GM12865 (cell line): ENCODE measurements around the gene CACNA1E.

Source experiments
- DNase-seq: peaks from one replicate; pipeline ENCODE4 v3.0.0; 2010; ENCODE audit warnings: low read depth
- H3K4me3 ChIP-seq: 2 replicates; pipeline ENCODE4 v1.5.1; 2011; ENCODE audit warnings: mild to moderate bottlenecking, low read depth, low read length, control low read depth
- TF ChIP-seq, protein P1 (sequence below): IDR thresholded peaks from 2 replicates; pipeline ENCODE4 v1.5.1; 2011; ENCODE audit warnings: low read length, control low read depth, low read depth, inconsistent platforms; ENCODE audit not compliant: insufficient read depth; ENCODE audit errors: missing control alignments

CACNA1E gene

DNA sequence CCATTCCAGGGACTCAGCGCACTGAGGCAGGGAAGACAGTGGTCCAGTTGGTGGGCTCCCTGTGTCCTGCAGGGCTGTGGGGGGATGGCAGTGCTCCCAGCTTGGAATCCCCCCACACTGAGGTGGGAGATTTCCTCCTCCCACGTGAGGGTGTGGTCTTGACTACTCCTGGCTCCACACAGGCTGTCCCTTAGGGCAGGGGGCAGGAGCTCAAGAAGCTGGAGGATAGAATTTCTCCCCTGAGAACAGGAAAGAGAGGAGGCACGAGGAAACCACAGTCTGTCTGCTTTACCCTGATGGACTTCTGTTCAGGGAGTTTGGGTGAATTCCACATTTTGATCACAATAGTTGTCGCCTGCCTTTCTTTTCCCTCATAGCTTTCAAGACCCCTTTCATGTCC is 62.1 kb downstream of the CACNA1E start:
- TF ChIP-seq, protein P1, sequence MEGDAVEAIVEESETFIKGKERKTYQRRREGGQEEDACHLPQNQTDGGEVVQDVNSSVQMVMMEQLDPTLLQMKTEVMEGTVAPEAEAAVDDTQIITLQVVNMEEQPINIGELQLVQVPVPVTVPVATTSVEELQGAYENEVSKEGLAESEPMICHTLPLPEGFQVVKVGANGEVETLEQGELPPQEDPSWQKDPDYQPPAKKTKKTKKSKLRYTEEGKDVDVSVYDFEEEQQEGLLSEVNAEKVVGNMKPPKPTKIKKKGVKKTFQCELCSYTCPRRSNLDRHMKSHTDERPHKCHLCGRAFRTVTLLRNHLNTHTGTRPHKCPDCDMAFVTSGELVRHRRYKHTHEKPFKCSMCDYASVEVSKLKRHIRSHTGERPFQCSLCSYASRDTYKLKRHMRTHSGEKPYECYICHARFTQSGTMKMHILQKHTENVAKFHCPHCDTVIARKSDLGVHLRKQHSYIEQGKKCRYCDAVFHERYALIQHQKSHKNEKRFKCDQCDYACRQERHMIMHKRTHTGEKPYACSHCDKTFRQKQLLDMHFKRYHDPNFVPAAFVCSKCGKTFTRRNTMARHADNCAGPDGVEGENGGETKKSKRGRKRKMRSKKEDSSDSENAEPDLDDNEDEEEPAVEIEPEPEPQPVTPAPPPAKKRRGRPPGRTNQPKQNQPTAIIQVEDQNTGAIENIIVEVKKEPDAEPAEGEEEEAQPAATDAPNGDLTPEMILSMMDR, result no peak
- no peak overlapping the region for H3K4me3 ChIP-seq

DNA sequence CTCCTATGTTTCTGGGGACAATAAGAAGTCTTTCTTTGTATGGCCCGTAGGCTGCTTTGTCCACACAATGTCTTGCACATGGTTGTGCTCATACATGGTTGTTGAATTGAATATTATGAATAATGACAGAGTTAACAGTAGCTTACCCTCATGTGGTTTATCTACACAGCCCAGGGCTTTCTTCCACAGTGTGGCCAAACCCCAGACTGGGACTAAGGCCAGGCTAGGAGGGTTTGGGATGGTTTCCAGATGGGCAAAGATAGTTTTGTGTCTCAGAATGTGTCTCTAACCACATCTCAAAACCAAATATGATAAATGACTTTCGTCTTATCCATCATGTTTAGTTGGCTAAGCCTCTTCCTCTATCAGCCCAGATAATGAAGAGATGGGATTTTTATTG is 65.2 kb downstream of the CACNA1E start:
- TF ChIP-seq, protein P1, result no peak
- no peak overlapping the region for H3K4me3 ChIP-seq
- no peak for DNase-seq

More for the DNA sequence above, 62.1 kb downstream of the CACNA1E start:
- DNase-seq, result no peak

DNA sequence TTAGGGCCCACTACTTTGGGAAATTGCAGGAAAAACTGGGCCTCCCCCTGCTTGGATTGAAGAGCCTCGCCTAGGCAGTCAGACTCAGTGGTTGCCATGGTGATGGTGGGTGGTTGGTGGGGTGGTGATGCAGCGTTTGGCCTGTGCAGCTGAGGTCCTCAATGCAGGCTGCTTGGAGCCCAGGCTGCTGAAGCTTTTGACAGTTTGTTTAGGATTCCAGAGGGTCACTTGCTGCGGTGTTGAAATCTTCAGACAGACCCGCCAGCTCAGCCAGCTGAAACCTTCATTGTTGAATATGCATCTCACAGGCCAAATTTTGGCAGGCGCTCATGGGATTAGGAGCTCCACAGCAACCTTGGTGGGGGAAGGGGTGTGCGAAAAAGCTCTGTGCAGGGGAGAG is 67.9 kb downstream of the CACNA1E start:
- TF ChIP-seq, protein P1, result no peak
- no peak overlapping the region for H3K4me3 ChIP-seq
- DNase-seq, result no peak

DNA sequence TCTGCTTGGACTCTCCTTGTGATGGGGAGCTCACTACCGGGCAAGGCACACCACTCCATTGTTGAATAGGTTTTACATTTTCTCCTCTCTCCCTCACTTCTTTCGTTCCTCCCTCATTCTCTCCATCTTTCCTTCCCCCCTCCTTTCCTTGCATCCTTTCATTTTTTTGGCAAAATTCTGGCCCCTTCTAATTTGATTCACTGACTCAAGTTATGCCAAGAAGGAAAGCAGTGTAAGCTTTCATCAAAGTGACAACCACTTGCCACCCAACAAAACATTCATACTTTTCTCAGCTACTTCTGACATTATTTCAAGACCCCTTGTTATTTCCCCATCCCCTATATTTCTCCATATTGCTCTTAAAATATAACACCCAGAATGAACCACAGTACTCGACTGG is 68.4 kb downstream of the CACNA1E start:
- DNase-seq, result no peak
- TF ChIP-seq, protein P1, result no peak
- H3K4me3 ChIP-seq, result no peak overlapping the region

DNA sequence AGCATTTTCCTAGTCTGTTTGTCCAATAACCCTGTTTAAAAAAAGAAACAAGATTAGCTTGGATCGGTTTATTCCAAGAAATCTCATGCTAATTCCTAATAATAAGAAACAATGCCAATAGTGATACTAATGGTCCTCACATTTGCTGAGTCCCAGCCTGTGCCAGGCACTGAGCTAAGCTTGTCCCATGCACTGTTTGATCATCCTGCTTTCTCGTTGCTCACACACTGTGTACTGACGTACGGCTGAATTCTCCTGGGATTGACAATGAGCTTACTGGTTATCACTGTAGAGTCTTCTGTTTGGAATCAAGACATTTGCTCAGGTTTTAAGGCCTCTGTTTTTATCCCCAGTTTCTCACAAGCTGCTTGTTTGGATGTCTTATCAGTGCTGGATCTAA is 71.1 kb downstream of the CACNA1E start:
- TF ChIP-seq, protein P1, result no peak
- H3K4me3 ChIP-seq, result no peak overlapping the region
- DNase-seq, result no peak

DNA sequence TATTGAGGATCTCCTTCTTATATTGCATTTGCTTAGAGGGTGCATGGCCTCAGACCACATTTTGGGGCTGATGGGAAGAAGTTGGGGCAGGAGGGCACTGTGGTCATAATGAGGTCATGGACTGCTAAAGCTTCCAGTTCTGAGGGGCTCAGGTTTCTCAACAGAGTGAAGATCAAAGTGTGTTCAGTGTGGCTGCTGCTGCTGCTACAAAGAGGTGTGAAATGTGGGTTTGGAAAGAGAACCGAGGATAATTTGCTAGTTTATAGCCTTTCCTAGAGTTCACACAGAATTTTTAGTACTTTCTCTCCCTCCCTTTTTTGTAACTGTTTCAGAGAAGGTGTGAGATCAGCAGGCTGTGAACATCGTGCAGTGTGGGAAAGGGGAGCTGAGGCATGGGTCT is 73.3 kb downstream of the CACNA1E start:
- no peak for DNase-seq
- H3K4me3 ChIP-seq, result no peak overlapping the region
- TF ChIP-seq, protein P1, result no peak

DNA sequence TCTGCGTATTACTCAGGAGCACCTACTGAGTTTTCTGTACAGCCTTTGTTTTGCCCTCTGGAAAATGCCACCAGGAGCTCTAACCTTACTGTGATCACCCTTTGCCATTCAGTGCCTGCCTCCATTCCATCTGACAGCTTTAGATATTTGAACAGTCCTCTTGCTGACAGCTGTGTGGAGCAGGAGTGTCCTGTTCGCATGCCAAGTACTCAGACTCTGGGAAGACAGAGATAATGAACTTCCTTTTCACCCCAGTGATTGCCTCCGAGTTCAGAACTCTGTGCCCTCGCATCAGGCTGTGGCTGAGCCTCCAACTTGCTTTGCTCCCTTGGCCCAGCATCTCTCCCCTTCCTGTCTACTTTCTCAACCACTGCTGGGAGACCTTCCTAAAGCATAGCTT is 74.0 kb downstream of the CACNA1E start:
- TF ChIP-seq, protein P1, result no peak
- H3K4me3 ChIP-seq, result no peak overlapping the region
- DNase-seq, result no peak
